ENCODE data around the gene LMX1A.
A peak's percentile ranks its signal among the peaks of the same experiment; 100 is the strongest.

GRCh38 chr1:165288350-165289120 is 68.0 kb downstream of the LMX1A start:
- TF ChIP-seq CTCF (IDR thresholded peaks at IDR 0.05), result peak in 1 of 4 donors; percentile 6
- TF ChIP-seq POLR2A (IDR thresholded peaks at IDR 0.05), result no peak

Data from right lobe of liver (tissue), 4 donors.